Tibial nerve (tissue), 4 donors: ENCODE measurements around the gene BRINP2. TPM values are rescaled to one million over a fixed set of nuclear protein-coding genes. Genes with fewer than 3 reads are reported as not detected.

Experiments
- DNase-seq, 2 donors: peaks; one replicate each; pipeline ENCODE4 v3.0.0-alpha.2; 2019; ENCODE audit warnings: low spot score in 2 of 2
- H3K27ac ChIP-seq, 4 donors: fragments of 200-600 bp; sonication (generic) in 3 of 4; one replicate each; pipeline ENCODE4 v1.5.1; 2017 to 2019; ENCODE audit warnings: mild to moderate bottlenecking in 1 of 4
- H3K27me3 ChIP-seq, 2 donors: fragments of 200-600 bp; sonication (generic) in 1 of 2; one replicate each; pipeline versions ENCODE4 v1.5.1 to v1.6.0; 2017 to 2019
- H3K36me3 ChIP-seq, 3 donors: fragments of 200-600 bp; sonication (generic); one replicate each; pipeline ENCODE4 v1.5.1; 2018 to 2019
- H3K4me1 ChIP-seq, 4 donors: fragments of 200-600 bp; sonication (generic) in 3 of 4; one replicate each; pipeline ENCODE4 v1.5.1; 2017 to 2019
- H3K4me3 ChIP-seq, 4 donors: fragments of 200-600 bp; sonication (generic) in 3 of 4; one replicate each; pipeline ENCODE4 v1.5.1; 2017 to 2019; ENCODE audit warnings: mild to moderate bottlenecking in 1 of 4, moderate library complexity in 1 of 4
- H3K9me3 ChIP-seq, 4 donors: fragments of 200-600 bp; sonication (generic) in 3 of 4; one replicate each; pipeline ENCODE4 v1.5.1; 2017 to 2019
- EP300 ChIP-seq, 2 donors: sonication (generic); formaldehyde crosslinking; IDR thresholded peaks; one replicate each; pipeline ENCODE4 v1.6.1; 2017; ENCODE audit warnings: antibody characterized with exemption in 2 of 2, mild to moderate bottlenecking in 1 of 2
- POLR2A ChIP-seq, 2 donors: fragments of 450-650 bp; IDR thresholded peaks; one replicate each; pipeline ENCODE4 v1.6.1; 2017; ENCODE audit warnings: antibody characterized with exemption in 2 of 2, mild to moderate bottlenecking in 2 of 2, moderate library complexity in 2 of 2
- WGBS, 2 donors: methylation state at CpG; one replicate each; pipeline ENCODE4 v1.1.5; 2018; 5-methylcytosine and 5-hydroxymethylcytosine counted together
- total RNA-seq, 4 donors: library from RNA; depleted of rRNA; stranded (reverse); fragments of >200 nt; gene quantifications; one replicate each; pipeline ENCODE4 v1.1.0, GENCODE V29; 2016
- TF ChIP-seq, protein P1 (sequence below), 5 experiments: fragments of 200-600 bp in 3 of 5; fragments of 450-650 bp in 2 of 5; sonication (generic) in 3 of 5; IDR thresholded peaks; one replicate each; pipeline ENCODE4 v1.5.1; 2016 to 2019; ENCODE audit warnings: antibody characterized with exemption in 5 of 5, mild to moderate bottlenecking in 3 of 5, moderate library complexity in 2 of 5

Gene BRINP2
- total RNA-seq, 4 donors from 2014 or later = not detected

DNA sequence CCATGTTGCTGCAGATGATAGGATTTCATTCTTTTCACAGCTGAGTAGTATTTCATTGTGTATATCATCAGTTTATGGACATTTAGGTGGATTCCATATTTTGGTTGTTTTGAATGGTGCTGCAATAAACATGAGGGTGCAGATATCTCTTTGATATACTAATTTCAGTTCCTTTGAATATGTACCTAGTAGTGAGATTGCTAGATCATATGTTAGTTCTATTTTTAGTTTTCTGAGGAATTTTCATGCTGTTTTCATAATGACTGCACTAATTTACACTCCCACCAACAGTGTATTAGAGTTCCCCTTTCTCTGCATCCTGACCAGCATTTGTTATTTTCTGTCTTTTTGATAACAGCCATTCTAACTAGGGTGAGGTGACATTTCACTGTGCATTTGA lies 82.1 kb downstream of the BRINP2 start:
- no peaks in the 10 kb centered on the region for H3K27me3 ChIP-seq
- H3K27ac ChIP-seq = no peak overlapping the region
- H3K36me3 ChIP-seq = no peaks in the 10 kb centered on the region
- no peak overlapping the region for H3K4me3 ChIP-seq
- TF ChIP-seq EP300 (IDR thresholded peaks at IDR 0.05) (no peak), POLR2A (IDR thresholded peaks at IDR 0.05) (no peak)
- TF ChIP-seq, protein P1, sequence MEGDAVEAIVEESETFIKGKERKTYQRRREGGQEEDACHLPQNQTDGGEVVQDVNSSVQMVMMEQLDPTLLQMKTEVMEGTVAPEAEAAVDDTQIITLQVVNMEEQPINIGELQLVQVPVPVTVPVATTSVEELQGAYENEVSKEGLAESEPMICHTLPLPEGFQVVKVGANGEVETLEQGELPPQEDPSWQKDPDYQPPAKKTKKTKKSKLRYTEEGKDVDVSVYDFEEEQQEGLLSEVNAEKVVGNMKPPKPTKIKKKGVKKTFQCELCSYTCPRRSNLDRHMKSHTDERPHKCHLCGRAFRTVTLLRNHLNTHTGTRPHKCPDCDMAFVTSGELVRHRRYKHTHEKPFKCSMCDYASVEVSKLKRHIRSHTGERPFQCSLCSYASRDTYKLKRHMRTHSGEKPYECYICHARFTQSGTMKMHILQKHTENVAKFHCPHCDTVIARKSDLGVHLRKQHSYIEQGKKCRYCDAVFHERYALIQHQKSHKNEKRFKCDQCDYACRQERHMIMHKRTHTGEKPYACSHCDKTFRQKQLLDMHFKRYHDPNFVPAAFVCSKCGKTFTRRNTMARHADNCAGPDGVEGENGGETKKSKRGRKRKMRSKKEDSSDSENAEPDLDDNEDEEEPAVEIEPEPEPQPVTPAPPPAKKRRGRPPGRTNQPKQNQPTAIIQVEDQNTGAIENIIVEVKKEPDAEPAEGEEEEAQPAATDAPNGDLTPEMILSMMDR (IDR thresholded peaks at IDR 0.05) = no peak
- no peak for DNase-seq
- H3K4me1 ChIP-seq = peaks cover 0 to 19% (median 6%) of the 10 kb centered on the region in 4 donors
- H3K9me3 ChIP-seq = no peaks in the 10 kb centered on the region

- no peak overlapping the region for H3K4me3 ChIP-seq
- peaks cover 0 to 14% (median 6%) of the 10 kb centered on the region in 4 donors for H3K4me1 ChIP-seq
- H3K36me3 ChIP-seq = no peaks in the 10 kb centered on the region
- H3K27ac ChIP-seq = no peak overlapping the region
- no peak for DNase-seq
- H3K9me3 ChIP-seq = no peaks in the 10 kb centered on the region
- H3K27me3 ChIP-seq = no peaks in the 10 kb centered on the region
- WGBS, 2 donors = 68 to 71% methylated on average over 1 of the region's 1 CpG
- TF ChIP-seq, protein P1 (IDR thresholded peaks at IDR 0.05) = no peak
- TF ChIP-seq EP300 (IDR thresholded peaks at IDR 0.05) (no peak), POLR2A (IDR thresholded peaks at IDR 0.05) (no peak)
Observed at GRCh38 chr1:177255411-177255810, 84.7 kb downstream of the BRINP2 start.

- H3K27me3 ChIP-seq = no peaks in the 10 kb centered on the region
- no peaks in the 10 kb centered on the region for H3K9me3 ChIP-seq
- peak in 1 of 2 donors; percentile 17 for DNase-seq
- no peaks in the 10 kb centered on the region for H3K36me3 ChIP-seq
- no peak overlapping the region for H3K4me3 ChIP-seq
- H3K4me1 ChIP-seq = peaks cover 0 to 14% (median 6%) of the 10 kb centered on the region in 4 donors
- TF ChIP-seq POLR2A (IDR thresholded peaks at IDR 0.05) (no peak), EP300 (IDR thresholded peaks at IDR 0.05) (peak in 1 of 2 donors; percentile 14)
- TF ChIP-seq, protein P1 (IDR thresholded peaks at IDR 0.05) = peak; percentile 56 to 71 (median 63)
- peak overlapping the region in 2 of 4 donors; percentile 30 to 68 for H3K27ac ChIP-seq
- WGBS, 2 donors = 27 to 28% methylated on average over 20 of the region's 20 CpGs
Observed at GRCh38 chr1:177256153-177257075, 85.7 kb downstream of the BRINP2 start.

DNA sequence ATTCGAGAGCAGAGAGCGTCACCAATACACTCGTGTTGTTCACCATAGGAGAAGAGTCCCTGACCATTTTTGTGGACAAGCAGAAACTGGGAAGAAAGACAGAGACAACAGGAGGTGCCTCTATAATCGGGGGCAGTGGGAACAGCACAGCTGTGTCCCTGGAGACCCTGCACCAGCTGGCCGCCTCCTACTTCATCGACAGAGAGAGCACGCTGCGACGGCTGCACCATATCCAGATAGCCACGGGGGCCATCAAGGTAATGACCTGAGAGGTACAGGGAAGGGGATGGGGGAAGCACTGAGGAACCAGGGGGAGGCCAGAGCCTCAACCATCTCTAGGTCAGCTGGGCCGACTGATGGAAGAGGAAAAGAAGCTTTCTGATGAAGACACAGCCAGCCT lies 86.4 kb downstream of the BRINP2 start:
- Histone ChIP-seq H3K4me1 (peaks cover 0 to 14% (median 6%) of the 10 kb centered on the region in 4 donors), H3K27me3 (no peaks in the 10 kb centered on the region), H3K27ac (peak overlapping the region in 1 of 4 donors; percentile 68), H3K9me3 (no peaks in the 10 kb centered on the region), H3K4me3 (no peak overlapping the region), H3K36me3 (no peaks in the 10 kb centered on the region)
- WGBS, 2 donors = 82 to 83% methylated on average over 11 of the region's 11 CpGs
- TF ChIP-seq EP300 (IDR thresholded peaks at IDR 0.05) (no peak), POLR2A (IDR thresholded peaks at IDR 0.05) (no peak)
- TF ChIP-seq, protein P1 (IDR thresholded peaks at IDR 0.05) = no peak
- DNase-seq = no peak

- H3K36me3 ChIP-seq = no peaks in the 10 kb centered on the region
- WGBS, 2 donors = 78 to 80% methylated on average over 4 of the region's 4 CpGs
- no peaks in the 10 kb centered on the region for H3K9me3 ChIP-seq
- H3K4me1 ChIP-seq = peaks cover 0 to 14% (median 6%) of the 10 kb centered on the region in 4 donors
- TF ChIP-seq EP300 (IDR thresholded peaks at IDR 0.05) (no peak), POLR2A (IDR thresholded peaks at IDR 0.05) (no peak)
- TF ChIP-seq, protein P1 (IDR thresholded peaks at IDR 0.05) = no peak
- H3K27ac ChIP-seq = no peak overlapping the region
- no peaks in the 10 kb centered on the region for H3K27me3 ChIP-seq
- H3K4me3 ChIP-seq = no peak overlapping the region
- no peak for DNase-seq
Observed at GRCh38 chr1:177257576-177257975, 86.8 kb downstream of the BRINP2 start.
